22Rv1 (cell line): ENCODE results near the gene PLCB4.

Experiments
- CTCF ChIP-seq: fragments of 450-650 bp; IDR thresholded peaks from 2 replicates; pipeline ENCODE4 v1.5.1; 2017; ENCODE audit warnings: mild to moderate bottlenecking
- ZFX ChIP-seq: fragments of 450-650 bp; IDR thresholded peaks from 2 replicates; pipeline ENCODE4 v1.6.1; 2017; ENCODE audit warnings: antibody characterized with exemption, borderline replicate concordance

GRCh38 chr20:9100691-9101090 lies 31.8 kb downstream of the PLCB4 start:
- TF ChIP-seq CTCF, result no peak
- no peak for TF ChIP-seq ZFX
